Mononuclear cell (primary cell): Measurements from ENCODE around the gene ATG9B. TPM values are rescaled to one million over a fixed set of nuclear protein-coding genes. Genes with fewer than 3 reads are reported as not detected.
"Not testable (repeated sequence)": the region's sequence is repeated elsewhere in the genome, so short reads cannot be mapped to it uniquely, and the experiment has no call there.

Experiments
- H3K27me3 ChIP-seq: 2 replicates; pipeline ENCODE4 v1.6.0; 2011; ENCODE audit warnings: low read length, control low read depth; ENCODE audit not compliant: insufficient read depth
- H3K4me1 ChIP-seq: 2 replicates; pipeline ENCODE4 v1.5.1; 2011; ENCODE audit warnings: mild to moderate bottlenecking, low read length, control low read depth; ENCODE audit not compliant: insufficient read depth
- H3K4me3 ChIP-seq: 2 replicates; pipeline ENCODE4 v1.5.1; 2011; ENCODE audit warnings: mild to moderate bottlenecking, low read length, moderate library complexity
- H3K9me3 ChIP-seq: 2 replicates; pipeline ENCODE4 v1.5.1; 2011; ENCODE audit warnings: low read depth, mild to moderate bottlenecking, control low read depth, low read length
- total RNA-seq: library from RNA; depleted of rRNA; stranded (reverse); fragments of >200 nt; gene quantifications from one replicate; pipeline ENCODE4 v1.2.3, GENCODE V29; 2012

ATG9B gene
- total RNA-seq, 1 donor, result 3.6 TPM

DNA sequence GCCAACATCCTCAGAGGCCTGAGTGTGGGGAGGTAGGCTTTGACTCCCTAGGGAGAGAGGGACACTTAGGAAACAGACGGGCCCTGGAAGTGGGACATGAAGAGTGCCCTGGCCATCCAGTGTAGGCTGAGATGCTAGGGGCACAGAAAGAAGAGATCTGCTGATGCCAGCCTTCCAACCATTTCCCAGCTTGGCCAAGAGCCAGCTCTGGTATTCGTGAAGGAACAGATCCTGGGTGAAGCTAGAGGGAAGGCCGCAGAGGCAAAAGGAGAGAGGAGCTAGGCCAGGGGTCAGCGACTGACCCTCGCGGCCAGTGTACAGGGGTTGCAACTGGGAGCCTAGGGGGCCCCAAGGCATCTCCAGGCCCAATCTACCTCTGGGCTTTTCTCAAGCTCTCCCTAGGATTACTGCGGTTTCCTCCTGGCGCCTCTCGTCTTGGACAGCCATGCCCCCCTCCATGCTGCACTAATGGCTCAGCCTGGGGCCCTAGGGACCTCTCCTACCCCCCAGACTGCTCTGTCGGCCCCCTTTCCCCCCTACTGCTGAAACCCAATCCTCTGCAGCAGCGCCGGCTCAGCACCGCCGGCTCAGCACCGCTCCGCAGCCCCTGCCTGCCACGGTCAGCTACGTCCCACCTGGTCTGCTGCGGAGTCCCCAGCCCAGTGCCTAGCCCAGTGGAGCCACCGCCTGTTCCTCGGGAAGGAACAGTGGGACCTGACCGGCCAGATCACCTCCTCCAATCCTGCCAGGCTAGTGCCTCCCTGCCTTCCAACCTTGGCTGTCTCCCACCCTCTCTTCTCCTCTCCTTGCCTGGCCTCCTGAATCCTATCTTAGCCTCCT is 23.9 kb upstream of the ATG9B start, which contains the start of gene ASIC3:
ASIC3 (plus strand) TSS at position 556 of the 840 bp plus-strand sequence. CDS start 355 bp downstream, outside the sequence.
- peaks cover 10% of the 10 kb centered on the region for H3K4me1 ChIP-seq
- no peak within 1 kb of the TSS for H3K4me3 ChIP-seq
- no peaks in the 10 kb centered on the region for H3K27me3 ChIP-seq
- no peaks in the 10 kb centered on the region for H3K9me3 ChIP-seq

DNA sequence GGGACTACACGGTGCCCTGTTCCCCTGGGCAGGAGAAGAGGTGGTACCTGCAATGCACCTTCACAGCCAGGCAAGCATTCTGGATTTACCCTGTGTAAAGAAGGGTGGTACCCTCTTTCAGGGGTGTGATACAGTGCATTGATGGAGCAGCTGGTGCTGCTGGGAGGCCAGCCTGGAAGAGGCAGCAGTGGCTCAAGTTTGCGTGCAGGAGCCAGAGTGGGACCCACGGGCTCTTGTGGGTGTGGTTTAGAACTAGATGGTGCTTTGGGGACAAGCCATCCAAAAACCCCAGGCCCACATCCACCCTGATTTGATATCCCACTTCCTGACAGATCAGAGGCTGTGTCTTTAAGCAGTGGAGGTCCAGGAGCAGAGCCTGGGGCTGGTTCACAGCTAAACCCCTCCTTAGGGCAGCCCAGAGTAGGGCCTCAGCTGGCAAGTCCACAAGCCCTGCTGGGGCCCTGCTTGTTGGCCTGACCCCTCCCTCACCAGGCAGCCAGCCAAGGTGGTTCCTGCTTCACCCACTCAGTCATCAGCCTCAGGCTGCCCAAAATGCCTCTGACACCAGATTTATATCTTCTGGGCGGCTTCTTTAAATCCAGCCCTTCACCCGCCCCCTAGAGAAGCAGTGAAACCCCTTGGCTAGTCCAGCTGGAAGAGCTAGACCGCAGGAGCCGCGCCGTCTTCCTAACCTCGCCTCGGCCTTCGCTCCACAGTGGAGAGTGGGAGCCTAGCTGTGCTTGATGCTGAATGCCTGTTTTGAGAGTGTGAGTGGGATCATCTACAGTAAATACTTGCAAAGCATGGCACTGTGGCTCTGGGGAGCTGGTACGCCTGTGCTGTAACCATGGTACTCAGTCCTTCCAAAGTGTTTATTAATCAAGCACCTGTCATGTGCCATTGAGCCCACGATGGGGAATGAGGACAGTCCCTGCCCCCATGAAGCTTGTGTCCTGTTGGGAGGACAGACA is 22.6 kb upstream of the ATG9B start:
- Histone ChIP-seq H3K4me3 (no peak overlapping the region), H3K27me3 (no peaks in the 10 kb centered on the region), H3K9me3 (no peaks in the 10 kb centered on the region), H3K4me1 (peaks cover 5% of the 10 kb centered on the region)

DNA sequence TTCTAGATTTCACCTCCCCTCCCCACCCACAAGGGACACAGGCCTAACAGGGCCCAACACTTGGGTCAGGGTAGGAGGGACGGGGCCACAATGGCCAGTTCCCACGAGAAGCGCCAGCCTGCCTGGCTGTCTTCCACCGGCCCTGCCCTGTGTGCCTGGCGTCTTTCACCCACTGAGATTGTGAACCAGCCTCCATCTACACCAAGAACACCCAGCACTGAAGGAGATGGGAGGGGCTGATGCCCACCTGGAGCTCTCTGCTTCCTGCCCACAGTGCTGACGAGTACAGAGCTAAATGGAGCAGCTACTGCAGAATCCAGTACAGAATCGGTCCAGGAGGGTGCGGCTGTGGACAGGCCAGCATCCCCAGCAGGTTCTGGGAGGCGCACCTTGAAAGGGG is 21.7 kb upstream of the ATG9B start:
- Histone ChIP-seq H3K4me3 (no peak overlapping the region), H3K27me3 (no peaks in the 10 kb centered on the region), H3K9me3 (no peaks in the 10 kb centered on the region), H3K4me1 (peaks cover 2% of the 10 kb centered on the region)

DNA sequence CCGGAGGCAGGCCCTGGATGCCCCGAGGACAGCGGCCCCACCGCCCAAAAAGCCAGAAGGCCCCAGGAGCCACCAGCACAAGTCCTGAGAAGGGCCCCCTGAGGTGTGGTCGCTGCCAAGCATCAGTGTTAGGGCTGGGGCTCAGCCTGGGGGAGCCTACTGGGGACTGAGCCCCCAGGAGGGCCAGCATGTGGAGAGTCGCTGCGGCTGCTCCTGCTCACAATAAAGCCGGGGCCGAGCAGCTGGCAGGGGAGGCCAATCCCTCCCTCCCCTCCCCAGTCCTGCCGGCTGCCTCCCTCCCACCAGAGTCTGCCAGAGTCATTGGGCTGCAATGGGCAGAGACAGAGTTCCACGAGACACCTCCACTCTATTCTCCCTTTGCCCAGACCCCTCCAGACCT is 21.0 kb upstream of the ATG9B start:
- H3K9me3 ChIP-seq, result no peaks in the 10 kb centered on the region
- no peaks in the 10 kb centered on the region for H3K27me3 ChIP-seq
- H3K4me3 ChIP-seq, result no peak overlapping the region
- no peaks in the 10 kb centered on the region for H3K4me1 ChIP-seq

DNA sequence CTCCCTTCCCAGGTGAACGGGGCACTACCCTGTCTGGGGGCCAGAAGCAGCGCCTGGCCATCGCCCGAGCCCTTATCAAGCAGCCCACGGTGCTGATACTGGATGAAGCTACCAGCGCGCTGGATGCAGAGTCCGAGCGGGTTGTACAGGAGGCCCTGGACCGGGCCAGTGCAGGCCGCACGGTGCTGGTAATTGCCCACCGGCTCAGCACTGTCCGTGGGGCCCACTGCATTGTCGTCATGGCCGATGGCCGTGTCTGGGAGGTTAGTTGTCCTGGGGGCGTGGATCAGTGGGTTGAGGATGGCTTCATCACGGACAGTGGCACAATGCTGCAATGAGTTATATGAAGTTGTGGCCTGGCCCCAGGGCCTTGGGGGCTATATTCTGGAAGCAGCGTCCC is 19.7 kb upstream of the ATG9B start:
- Histone ChIP-seq H3K4me1 (peaks cover 6% of the 10 kb centered on the region), H3K4me3 (no peak overlapping the region), H3K27me3 (no peaks in the 10 kb centered on the region), H3K9me3 (no peaks in the 10 kb centered on the region)

DNA sequence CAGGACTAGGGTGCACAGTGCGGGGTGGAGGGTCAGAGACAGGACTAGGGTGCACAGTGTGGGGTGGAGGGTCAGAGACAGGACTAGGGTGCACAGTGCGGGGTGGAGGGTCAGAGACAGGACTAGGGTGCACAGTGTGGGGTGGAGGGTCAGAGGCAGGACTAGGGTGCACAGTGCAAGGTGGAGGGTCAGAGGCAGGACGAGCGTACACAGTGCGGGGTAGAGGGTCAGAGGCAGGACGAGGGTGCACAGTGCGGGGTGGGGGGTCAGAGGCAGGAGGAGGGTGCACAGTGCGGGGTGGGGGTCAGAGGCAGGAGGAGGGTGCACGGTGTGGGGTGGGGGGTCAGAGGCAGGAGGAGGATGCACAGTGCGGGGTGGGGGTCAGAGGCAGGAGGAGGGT is 19.2 kb upstream of the ATG9B start:
- H3K9me3 ChIP-seq, H3K4me1 ChIP-seq, H3K27me3 ChIP-seq, H3K4me3 ChIP-seq: not testable (repeated sequence)

DNA sequence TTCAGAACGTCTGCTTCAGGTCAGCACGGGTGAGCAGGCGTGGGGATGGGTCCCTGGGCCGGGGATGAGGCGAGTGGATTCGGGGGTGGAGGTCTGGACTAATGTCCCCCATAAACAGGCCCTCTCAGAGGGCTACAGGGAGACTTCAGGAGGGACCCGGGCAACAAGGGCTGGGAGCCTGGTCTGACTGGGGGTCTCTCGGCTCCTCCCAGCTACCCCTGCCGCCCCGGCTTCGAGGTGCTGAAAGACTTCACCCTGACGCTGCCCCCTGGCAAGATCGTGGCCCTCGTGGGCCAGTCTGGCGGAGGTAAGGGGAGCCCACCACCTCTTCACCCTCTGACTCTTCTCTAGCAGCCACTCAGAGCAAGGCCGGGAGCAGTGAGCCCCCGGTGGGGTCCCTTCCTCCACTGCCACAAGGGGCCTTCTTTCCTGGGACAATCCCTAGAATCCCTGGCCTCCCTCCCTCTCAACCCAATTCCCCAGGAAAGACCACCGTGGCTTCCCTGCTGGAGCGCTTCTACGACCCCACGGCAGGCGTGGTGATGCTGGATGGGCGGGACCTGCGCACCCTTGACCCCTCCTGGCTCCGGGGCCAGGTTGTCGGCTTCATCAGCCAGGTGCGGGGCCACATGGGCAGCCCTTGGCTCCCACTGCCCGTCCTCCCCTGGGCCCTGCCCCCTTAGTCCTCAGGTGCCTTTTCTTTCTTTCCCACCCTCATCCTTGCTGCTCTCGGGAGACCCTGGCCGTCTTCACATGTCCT is 16.5 kb upstream of the ATG9B start:
- peaks cover 9% of the 10 kb centered on the region for H3K4me1 ChIP-seq
- no peak overlapping the region for H3K4me3 ChIP-seq
- H3K27me3 ChIP-seq, result no peaks in the 10 kb centered on the region
- no peaks in the 10 kb centered on the region for H3K9me3 ChIP-seq

DNA sequence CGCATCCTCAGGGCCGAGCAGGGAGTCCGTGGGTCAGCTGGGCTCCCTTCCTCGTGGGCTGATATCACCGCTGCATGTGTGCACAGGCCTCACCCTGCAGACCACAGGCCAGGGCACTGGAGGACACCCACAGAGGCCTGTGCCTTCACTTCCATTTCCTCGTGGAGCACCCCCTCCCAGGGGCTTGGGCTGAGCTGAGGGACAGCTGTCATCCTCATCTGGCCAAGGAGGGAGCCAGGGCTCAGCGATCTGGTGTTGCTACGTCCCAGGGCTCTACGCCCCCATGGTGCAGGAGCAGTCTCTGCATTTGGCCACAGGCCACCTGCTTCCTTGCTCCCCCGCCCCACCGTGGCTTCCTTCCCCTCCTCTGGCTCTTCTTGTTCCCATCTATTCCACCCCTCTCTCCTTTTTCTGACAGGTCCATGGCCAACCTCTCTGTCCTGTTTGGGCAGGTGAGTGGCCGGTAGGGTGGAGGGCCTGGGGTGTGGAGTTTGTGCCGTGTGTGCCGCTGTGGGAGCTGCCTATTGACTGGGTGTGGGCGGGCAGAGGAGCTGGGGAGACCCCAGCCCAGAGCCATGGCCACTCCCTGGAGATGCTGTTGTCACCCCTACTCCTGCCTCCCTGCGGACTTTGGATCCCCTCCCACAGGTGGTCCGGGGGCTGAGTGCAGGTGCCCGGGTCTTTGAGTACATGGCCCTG is 15.7 kb upstream of the ATG9B start:
- Histone ChIP-seq H3K27me3 (no peaks in the 10 kb centered on the region), H3K4me1 (peaks cover 9% of the 10 kb centered on the region)

DNA sequence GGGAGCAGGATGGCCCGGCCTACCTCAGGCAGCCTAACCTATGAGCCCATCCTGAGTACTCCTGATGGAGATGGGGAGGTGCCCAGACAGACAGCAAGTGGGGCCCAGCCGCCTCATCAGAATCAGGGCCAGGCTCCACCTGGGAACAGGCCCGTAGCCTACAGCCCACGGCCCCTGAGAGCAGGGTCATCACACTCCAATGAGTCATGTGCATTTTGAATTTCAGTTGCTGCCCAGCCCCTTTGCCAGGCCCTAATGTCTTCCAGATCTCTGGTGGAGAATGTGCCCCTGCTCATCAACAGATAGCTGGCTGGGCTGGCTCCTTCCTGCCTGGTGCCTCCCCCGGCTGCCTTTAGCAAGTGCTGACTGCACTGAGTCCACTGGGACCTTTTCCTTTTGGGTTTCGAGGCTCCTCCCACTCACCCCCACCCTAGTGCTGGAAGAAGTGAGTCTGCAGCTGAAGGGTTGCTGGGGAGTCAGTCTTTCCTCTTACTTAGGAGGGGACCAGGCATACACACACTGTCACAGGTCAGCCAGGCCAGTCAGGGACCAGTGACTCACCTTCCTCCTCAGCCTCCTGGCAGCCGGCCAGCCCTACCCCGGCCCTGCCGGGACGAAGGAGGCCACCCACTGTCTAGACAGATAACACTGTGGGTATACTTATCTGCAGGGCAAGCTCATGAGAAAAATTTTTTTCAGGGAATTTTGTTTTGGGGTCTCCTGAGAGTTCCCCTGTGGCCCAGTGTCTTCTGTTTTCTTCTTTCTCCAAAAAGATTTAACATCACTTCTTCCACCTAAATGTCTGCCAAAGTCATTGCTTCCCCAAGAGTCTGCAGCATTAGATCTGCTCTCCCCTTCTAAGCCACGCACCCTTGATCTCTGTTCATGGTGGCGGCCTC is 14.9 kb upstream of the ATG9B start:
- peaks cover 9% of the 10 kb centered on the region for H3K4me1 ChIP-seq
- no peaks in the 10 kb centered on the region for H3K27me3 ChIP-seq
- H3K9me3 ChIP-seq, result no peaks in the 10 kb centered on the region
- no peak overlapping the region for H3K4me3 ChIP-seq

More for the DNA sequence above, 15.7 kb upstream of the ATG9B start:
- no peaks in the 10 kb centered on the region for H3K9me3 ChIP-seq
- no peak overlapping the region for H3K4me3 ChIP-seq

DNA sequence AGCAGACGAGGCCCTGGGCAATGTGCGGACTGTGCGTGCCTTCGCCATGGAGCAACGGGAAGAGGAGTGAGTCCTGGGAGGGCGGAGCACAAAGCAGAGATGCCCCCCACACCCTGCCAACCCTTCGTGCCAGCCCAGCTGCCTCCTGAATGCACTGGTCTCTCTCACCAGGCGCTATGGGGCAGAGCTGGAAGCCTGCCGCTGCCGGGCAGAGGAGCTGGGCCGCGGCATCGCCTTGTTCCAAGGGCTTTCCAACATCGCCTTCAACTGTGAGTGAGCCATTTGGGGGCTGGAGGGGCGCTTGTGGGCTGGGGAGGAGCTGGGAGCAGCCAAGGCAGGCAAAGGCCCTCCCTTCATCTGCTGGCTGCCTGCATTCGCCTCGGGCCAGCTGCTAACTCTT is 11.6 kb upstream of the ATG9B start:
- Histone ChIP-seq H3K4me3 (no peak overlapping the region), H3K27me3 (no peaks in the 10 kb centered on the region), H3K4me1 (peaks cover 9% of the 10 kb centered on the region)

DNA sequence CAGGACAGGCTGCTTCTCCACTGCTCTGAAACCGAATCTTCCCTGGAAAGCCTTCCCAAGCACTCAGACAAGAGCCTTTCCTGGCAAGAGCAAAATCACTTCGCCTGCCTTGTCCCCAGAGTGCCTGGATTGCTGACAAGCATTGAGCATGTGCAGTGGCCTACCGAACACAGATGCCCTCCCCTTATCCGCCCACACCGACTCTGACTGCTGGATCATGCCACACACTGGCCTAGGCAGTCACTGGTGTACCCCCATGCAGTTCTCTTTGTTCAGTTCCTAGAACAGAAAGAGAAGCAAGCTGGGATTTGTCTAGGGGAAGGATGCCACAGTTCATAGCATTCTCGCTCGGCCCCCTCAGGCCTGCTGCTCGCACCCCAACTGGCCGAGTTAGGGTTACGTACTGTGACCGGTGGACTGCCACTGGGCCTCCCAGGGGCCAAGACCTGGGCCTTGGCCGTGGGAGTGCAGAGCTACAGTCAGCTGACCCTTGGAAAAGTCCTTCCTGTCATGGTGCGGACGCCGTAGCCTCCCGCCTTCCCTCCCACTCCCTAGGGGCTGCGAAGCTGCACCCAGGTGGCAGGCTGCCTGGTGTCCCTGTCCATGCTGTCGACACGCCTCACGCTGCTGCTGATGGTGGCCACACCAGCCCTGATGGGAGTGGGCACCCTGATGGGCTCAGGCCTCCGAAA is 10.9 kb upstream of the ATG9B start:
- no peak overlapping the region for H3K4me3 ChIP-seq
- peaks cover 9% of the 10 kb centered on the region for H3K4me1 ChIP-seq
- no peaks in the 10 kb centered on the region for H3K9me3 ChIP-seq
- H3K27me3 ChIP-seq, result no peaks in the 10 kb centered on the region

More for the DNA sequence above, 11.6 kb upstream of the ATG9B start:
- H3K9me3 ChIP-seq, result no peaks in the 10 kb centered on the region

DNA sequence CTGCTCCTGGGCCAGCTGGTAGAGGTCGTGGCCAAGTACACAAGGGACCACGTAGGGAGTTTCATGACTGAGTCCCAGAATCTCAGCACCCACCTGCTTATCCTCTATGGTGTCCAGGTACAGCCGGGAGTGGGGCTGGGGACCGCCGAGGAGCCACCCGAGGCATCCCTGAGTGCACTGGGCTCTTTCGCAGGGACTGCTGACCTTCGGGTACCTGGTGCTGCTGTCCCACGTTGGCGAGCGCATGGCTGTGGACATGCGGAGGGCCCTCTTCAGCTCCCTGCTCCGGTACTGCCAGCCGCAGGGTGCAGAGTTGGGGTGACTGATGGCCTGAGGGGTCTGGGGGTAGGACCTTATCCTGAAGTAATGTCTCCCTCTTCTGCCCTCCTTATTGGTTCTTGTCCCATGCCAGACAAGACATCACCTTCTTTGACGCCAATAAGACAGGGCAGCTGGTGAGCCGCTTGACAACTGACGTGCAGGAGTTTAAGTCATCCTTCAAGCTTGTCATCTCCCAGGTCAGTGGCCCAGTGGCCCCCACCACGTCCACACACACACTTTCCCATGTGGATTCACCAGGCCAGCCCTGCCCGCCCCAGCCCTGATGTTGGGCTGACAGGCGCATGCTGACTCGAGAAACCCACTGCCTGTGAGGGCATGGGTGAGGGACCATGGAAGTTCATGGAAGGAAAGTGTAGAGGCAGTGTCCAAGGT is 10.2 kb upstream of the ATG9B start:
- peaks cover 12% of the 10 kb centered on the region for H3K4me1 ChIP-seq
- H3K27me3 ChIP-seq, result no peaks in the 10 kb centered on the region

More for the DNA sequence above, 10.2 kb upstream of the ATG9B start:
- Histone ChIP-seq H3K9me3 (no peaks in the 10 kb centered on the region), H3K4me3 (no peak overlapping the region)
